ENCODE measurements around the gene ACAT2. TPM values are rescaled to one million over a fixed set of nuclear protein-coding genes. Genes with fewer than 3 reads are reported as not detected.
"Not testable (repeated sequence)": the region's sequence is repeated elsewhere in the genome, so short reads cannot be mapped to it uniquely, and the experiment has no call there.

Gene ACAT2
- total RNA-seq, 1 donor from 2014 or later: 119 TPM

DNA sequence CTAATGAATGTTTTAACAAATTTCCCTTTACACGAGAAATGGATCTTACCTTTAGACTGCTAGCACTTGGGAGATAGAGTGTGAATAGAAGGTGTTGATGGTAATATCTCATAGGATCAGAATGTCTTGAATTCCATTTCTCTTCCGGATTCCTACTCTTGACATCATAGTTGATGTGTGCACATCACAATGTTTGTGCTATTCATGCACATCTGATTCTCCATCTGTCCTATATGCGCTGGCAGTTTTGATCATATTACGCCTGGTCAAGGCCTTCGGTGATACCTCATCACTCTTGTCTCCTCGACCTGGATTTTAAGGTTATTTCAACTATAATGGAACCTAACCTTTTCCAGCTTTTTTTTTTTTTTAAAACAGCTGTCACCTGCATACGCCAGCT, 16.8 kb upstream of the ACAT2 start:
- peaks cover 39% of the 10 kb centered on the region for H3K36me3 Mint-ChIP-seq (ENCODE audit: low read depth, unreplicated experiment)
- H3K27ac Mint-ChIP-seq (ENCODE audit: unreplicated experiment): no peak overlapping the region
- DNase-seq (ENCODE audit: low spot score): no peak
- H3K27me3 Mint-ChIP-seq (ENCODE audit: unreplicated experiment): peaks cover 3% of the 10 kb centered on the region
- H3K4me1 Mint-ChIP-seq (ENCODE audit: unreplicated experiment): no peaks in the 10 kb centered on the region
- H3K9me3 Mint-ChIP-seq (ENCODE audit: unreplicated experiment): no peaks in the 10 kb centered on the region
- TF ChIP-seq, protein P1, sequence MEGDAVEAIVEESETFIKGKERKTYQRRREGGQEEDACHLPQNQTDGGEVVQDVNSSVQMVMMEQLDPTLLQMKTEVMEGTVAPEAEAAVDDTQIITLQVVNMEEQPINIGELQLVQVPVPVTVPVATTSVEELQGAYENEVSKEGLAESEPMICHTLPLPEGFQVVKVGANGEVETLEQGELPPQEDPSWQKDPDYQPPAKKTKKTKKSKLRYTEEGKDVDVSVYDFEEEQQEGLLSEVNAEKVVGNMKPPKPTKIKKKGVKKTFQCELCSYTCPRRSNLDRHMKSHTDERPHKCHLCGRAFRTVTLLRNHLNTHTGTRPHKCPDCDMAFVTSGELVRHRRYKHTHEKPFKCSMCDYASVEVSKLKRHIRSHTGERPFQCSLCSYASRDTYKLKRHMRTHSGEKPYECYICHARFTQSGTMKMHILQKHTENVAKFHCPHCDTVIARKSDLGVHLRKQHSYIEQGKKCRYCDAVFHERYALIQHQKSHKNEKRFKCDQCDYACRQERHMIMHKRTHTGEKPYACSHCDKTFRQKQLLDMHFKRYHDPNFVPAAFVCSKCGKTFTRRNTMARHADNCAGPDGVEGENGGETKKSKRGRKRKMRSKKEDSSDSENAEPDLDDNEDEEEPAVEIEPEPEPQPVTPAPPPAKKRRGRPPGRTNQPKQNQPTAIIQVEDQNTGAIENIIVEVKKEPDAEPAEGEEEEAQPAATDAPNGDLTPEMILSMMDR (IDR thresholded peaks at IDR 0.05; ENCODE audit: unreplicated experiment): no peak
- no peak overlapping the region for H3K4me3 Mint-ChIP-seq (ENCODE audit: unreplicated experiment)

GRCh38 chr6:159746759-159747158, 15.1 kb upstream of the ACAT2 start:
- H3K4me1 Mint-ChIP-seq (ENCODE audit: unreplicated experiment): no peaks in the 10 kb centered on the region
- H3K36me3 Mint-ChIP-seq (ENCODE audit: low read depth, unreplicated experiment): peaks cover 34% of the 10 kb centered on the region
- TF ChIP-seq, protein P1 (IDR thresholded peaks at IDR 0.05; ENCODE audit: unreplicated experiment): no peak
- no peak overlapping the region for H3K27ac Mint-ChIP-seq (ENCODE audit: unreplicated experiment)
- H3K4me3 Mint-ChIP-seq (ENCODE audit: unreplicated experiment): no peak overlapping the region
- DNase-seq (ENCODE audit: low spot score): no peak
- H3K27me3 Mint-ChIP-seq (ENCODE audit: unreplicated experiment): peaks cover 3% of the 10 kb centered on the region
- no peaks in the 10 kb centered on the region for H3K9me3 Mint-ChIP-seq (ENCODE audit: unreplicated experiment)

DNA sequence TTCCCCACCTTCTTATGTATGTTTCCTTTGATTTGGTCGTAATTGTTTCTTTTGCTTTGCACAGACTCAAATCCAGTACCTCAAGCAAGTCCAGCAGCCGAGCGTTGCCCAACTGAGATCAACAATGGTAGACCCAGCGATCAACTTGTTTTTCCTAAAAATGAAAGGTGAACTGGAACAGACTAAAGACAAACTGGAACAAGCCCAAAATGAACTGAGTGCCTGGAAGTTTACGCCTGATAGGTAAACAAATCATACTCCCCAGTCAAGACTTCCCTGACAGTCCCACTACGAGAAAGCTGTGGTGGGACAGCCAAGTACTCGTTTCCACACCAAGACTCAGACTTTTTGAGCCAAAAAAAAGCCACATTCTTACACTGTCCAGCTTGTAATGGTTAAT, 13.7 kb upstream of the ACAT2 start:
- Mint-ChIP-seq H3K36me3 (ENCODE audit: low read depth, unreplicated experiment) (peaks cover 31% of the 10 kb centered on the region), H3K4me3 (ENCODE audit: unreplicated experiment) (peak overlapping the region; percentile 44)
- DNase-seq (ENCODE audit: low spot score); H3K9me3 Mint-ChIP-seq (ENCODE audit: unreplicated experiment); H3K27me3 Mint-ChIP-seq (ENCODE audit: unreplicated experiment); H3K4me1 Mint-ChIP-seq (ENCODE audit: unreplicated experiment); H3K27ac Mint-ChIP-seq (ENCODE audit: unreplicated experiment): not testable (repeated sequence)

DNA sequence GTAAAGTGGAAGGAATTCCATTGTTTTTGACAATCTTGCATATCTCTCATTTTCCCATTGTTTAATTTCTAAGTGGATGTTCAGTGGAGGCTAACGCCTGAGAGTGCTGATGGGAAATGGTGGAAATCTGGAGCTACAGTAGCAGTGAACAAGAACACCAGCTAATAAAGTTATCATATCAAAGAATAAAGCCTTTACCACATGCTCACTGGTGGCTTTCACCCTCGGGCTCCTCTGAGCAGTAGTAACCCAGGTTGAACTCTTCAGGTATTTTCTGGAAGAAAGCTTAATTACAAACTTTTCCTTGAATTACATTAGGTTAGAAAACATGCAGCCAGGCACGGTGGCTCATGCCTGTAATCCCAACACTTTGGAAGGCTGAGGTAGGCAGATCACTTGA, 10.4 kb upstream of the ACAT2 start:
- TF ChIP-seq, protein P1 (IDR thresholded peaks at IDR 0.05; ENCODE audit: unreplicated experiment): no peak
- H3K27me3 Mint-ChIP-seq (ENCODE audit: unreplicated experiment): no peaks in the 10 kb centered on the region
- no peak for DNase-seq (ENCODE audit: low spot score)
- no peaks in the 10 kb centered on the region for H3K9me3 Mint-ChIP-seq (ENCODE audit: unreplicated experiment)
- H3K4me1 Mint-ChIP-seq (ENCODE audit: unreplicated experiment): no peaks in the 10 kb centered on the region
- H3K27ac Mint-ChIP-seq (ENCODE audit: unreplicated experiment): no peak overlapping the region
- H3K4me3 Mint-ChIP-seq (ENCODE audit: unreplicated experiment): no peak overlapping the region
- peaks cover 19% of the 10 kb centered on the region for H3K36me3 Mint-ChIP-seq (ENCODE audit: low read depth, unreplicated experiment)

DNA sequence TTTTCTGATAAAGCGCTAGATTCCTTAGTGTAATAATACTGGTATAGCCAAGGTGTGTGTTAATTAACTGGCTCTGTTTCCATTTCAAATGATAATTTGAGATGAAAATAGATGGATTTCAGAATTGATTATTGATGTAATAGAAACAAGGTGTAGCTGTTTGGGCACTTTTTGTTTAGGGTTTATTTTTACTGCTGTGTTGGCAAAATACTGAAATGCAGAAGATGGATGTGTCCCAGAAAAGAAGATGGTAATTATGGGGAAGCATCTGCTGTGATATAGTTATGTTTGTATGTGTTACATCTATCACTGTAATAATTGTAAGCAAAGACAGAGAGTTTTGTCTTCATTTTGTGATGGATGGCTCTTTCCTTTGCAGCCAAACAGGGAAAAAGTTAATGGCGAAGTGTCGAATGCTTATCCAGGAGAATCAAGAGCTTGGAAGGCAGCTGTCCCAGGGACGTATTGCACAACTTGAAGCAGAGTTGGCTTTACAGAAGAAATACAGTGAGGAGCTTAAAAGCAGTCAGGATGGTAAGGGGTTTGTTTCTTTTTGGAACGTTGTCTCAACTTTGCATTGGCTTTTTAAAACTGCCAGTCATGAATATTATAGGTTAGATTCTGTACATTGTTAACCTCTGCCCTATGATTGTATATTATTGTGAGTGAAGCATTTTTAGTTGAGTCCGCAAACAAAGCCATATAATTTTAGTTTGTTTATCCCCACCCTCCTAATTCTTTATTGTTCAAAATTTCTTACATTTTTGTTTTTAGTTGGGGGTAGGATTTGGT, 8.6 kb upstream of the ACAT2 start:
- no peak overlapping the region for H3K27ac Mint-ChIP-seq (ENCODE audit: unreplicated experiment)
- TF ChIP-seq, protein P1 (IDR thresholded peaks at IDR 0.05; ENCODE audit: unreplicated experiment): no peak
- DNase-seq (ENCODE audit: low spot score): no peak
- peaks cover 21% of the 10 kb centered on the region for H3K36me3 Mint-ChIP-seq (ENCODE audit: low read depth, unreplicated experiment)
- no peak overlapping the region for H3K4me3 Mint-ChIP-seq (ENCODE audit: unreplicated experiment)
- no peaks in the 10 kb centered on the region for H3K9me3 Mint-ChIP-seq (ENCODE audit: unreplicated experiment)
- no peaks in the 10 kb centered on the region for H3K4me1 Mint-ChIP-seq (ENCODE audit: unreplicated experiment)
- H3K27me3 Mint-ChIP-seq (ENCODE audit: unreplicated experiment): no peaks in the 10 kb centered on the region
